H1 (cell line): Measurements from ENCODE around the gene BTC.

ENCODE experiments used
- POLR2AphosphoS5 ChIP-seq: IDR thresholded peaks from 2 replicates; pipeline ENCODE4 v1.6.1; 2011; ENCODE audit warnings: low read depth, low read length
- TF ChIP-seq, protein P1 (sequence below), 3 experiments: IDR thresholded peaks; 1 replicate in 2 of 3; 2 replicates in 1 of 3; pipeline versions ENCODE4 v1.5.1 to v1.6.1; 2011; ENCODE audit warnings: low read length in 3 of 3, mild to moderate bottlenecking in 3 of 3, inconsistent platforms in 2 of 3, low read depth in 1 of 3, moderate library complexity in 1 of 3; ENCODE audit not compliant: insufficient read depth in 1 of 3; ENCODE audit errors: control extremely low read depth in 1 of 3

- TF ChIP-seq, protein P1, sequence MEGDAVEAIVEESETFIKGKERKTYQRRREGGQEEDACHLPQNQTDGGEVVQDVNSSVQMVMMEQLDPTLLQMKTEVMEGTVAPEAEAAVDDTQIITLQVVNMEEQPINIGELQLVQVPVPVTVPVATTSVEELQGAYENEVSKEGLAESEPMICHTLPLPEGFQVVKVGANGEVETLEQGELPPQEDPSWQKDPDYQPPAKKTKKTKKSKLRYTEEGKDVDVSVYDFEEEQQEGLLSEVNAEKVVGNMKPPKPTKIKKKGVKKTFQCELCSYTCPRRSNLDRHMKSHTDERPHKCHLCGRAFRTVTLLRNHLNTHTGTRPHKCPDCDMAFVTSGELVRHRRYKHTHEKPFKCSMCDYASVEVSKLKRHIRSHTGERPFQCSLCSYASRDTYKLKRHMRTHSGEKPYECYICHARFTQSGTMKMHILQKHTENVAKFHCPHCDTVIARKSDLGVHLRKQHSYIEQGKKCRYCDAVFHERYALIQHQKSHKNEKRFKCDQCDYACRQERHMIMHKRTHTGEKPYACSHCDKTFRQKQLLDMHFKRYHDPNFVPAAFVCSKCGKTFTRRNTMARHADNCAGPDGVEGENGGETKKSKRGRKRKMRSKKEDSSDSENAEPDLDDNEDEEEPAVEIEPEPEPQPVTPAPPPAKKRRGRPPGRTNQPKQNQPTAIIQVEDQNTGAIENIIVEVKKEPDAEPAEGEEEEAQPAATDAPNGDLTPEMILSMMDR (IDR thresholded peaks at IDR 0.05; ENCODE audit: control extremely low read depth in 1 of 3, insufficient read depth in 1 of 3, low read depth in 1 of 3, low read length in 3 of 3) = no peak
- no peak for TF ChIP-seq POLR2AphosphoS5
These were observed 30.2 kb downstream of the BTC start for GRCh38 chr4:74764119-74764518.
